Epithelial cell of esophagus (primary cell): Measurements from ENCODE around the gene IL1RAPL2.

Experiments
- DNase-seq: peaks from one replicate; pipeline ENCODE4 v3.0.0; 2010; ENCODE audit warnings: low read depth
- H3K4me3 ChIP-seq: 2 replicates; pipeline ENCODE4 v1.5.1; 2011; ENCODE audit warnings: mild to moderate bottlenecking, low read length, control low read depth
- CTCF ChIP-seq: IDR thresholded peaks from 2 replicates; pipeline ENCODE4 v1.5.1; 2011; ENCODE audit warnings: low read depth, mild to moderate bottlenecking, low read length, control low read depth, inconsistent platforms; ENCODE audit not compliant: insufficient read depth; ENCODE audit errors: missing control alignments

The IL1RAPL2 gene

GRCh38 chrX:104935581-104935980 lies 369.6 kb downstream of the IL1RAPL2 start:
- DNase-seq, result no peak
- TF ChIP-seq CTCF, result no peak

GRCh38 chrX:104953251-104953650 lies 387.3 kb downstream of the IL1RAPL2 start:
- H3K4me3 ChIP-seq, result no peak overlapping the region
- DNase-seq, result no peak
- TF ChIP-seq CTCF, result no peak

More at GRCh38 chrX:104935581-104935980, 369.6 kb downstream of the IL1RAPL2 start:
- H3K4me3 ChIP-seq, result no peak overlapping the region

GRCh38 chrX:104961926-104962325 lies 395.9 kb downstream of the IL1RAPL2 start:
- no peak for TF ChIP-seq CTCF
- H3K4me3 ChIP-seq, result no peak overlapping the region
- no peak for DNase-seq

- TF ChIP-seq CTCF, result no peak
- H3K4me3 ChIP-seq, result no peak overlapping the region
- no peak for DNase-seq
Measured at GRCh38 chrX:104968241-104968640, 402.2 kb downstream of the IL1RAPL2 start.

- no peak for TF ChIP-seq CTCF
- H3K4me3 ChIP-seq, result no peak overlapping the region
- DNase-seq, result peak; percentile 31
Measured at GRCh38 chrX:104972737-104973136, 406.7 kb downstream of the IL1RAPL2 start.

- no peak for TF ChIP-seq CTCF
- DNase-seq, result peak; percentile 39
- no peak overlapping the region for H3K4me3 ChIP-seq
Measured at GRCh38 chrX:104987063-104987462, 421.1 kb downstream of the IL1RAPL2 start.

GRCh38 chrX:104988038-104988437 lies 422.0 kb downstream of the IL1RAPL2 start:
- no peak overlapping the region for H3K4me3 ChIP-seq
- TF ChIP-seq CTCF, result no peak
- no peak for DNase-seq
